ENCODE data around the gene FOXF1.

FOXF1 gene

DNA sequence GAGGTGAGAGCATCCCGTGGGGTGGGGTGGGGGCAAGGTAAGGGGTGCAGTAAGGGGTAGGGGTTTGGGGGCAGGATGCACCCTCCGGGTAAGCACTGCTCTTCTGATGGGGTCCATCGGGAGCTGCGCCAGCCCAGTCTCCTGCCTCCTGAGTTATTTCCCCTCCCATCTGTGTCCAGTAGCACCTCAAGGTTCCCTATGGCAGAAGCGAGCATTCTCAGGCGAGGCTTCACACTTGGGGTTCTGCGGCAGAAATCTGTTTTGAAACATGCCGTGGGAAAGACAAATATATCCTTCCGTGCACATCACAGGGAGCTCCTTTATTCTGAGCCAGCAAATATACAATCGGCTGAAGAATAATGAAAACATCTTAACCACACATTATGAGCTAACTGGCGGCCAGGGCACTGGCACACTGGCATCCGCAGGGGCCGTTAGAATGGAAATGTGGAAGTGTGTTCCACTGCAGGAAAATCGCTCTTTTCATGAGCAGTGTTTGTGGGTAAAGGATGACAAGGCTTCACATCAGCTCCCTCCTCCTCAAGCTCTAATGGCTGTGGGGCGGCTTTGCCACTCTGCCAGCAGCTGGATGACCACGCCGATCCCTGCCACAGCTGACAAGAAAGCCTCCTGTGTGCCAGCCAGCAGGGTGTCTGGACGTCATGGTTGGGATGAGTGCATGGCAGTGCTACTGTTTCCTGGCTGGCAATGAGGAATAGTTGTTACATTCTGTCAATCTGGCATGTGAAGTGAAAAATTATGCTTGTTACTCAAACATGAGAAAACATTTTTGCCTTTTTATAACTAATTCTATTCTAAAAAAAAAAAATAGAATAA, 24.7 kb downstream of the FOXF1 start:
- no peak for DNase-seq (ENCODE audit: low read depth)

GRCh38 chr16:86536621-86537020, 26.3 kb downstream of the FOXF1 start:
- DNase-seq (ENCODE audit: low read depth) = no peak

DNA sequence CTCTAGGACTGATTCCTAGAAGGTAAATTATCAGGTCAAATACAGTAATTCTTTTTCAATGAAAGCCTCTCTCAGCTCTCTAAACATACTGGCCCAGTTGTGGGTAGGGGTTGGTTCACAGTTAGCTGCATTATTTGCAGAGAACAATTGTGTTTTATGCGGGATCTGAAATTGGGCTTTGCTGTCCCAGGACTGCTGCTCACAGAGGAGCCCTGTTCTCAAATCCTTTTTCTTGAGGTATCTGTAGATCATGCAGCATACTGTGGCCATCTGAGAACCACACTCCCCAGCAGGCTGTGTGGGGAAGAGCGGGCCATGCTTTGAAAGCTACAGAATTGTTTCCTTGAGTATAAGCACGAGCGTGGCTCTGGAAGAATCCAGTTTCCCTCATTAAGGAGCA, 27.2 kb downstream of the FOXF1 start:
- no peak for DNase-seq (ENCODE audit: low read depth)

GRCh38 chr16:86538196-86538780, 28.0 kb downstream of the FOXF1 start:
- DNase-seq (ENCODE audit: low read depth) = no peak

GRCh38 chr16:86540894-86541293, 30.6 kb downstream of the FOXF1 start:
- DNase-seq (ENCODE audit: low read depth) = no peak

DNA sequence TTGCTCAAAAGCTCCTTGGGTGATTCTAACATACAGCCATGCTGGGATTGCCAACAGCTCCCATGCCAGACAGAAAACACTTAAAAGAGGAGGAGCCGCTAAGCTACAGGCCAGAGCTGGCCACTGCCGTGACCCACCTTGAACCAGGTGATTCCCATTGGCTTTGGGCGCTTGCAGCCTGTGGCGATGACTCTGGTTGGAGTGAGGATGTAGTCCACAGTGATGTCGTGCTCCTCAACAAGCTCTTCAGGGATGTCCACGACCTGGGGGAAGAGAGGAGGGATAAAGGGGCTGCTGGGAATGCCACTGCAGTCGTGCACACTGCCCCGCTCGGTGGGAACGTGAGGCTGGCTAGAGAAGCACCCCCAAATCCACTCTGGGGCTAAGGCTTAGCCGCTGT, 31.2 kb downstream of the FOXF1 start:
- DNase-seq (ENCODE audit: low read depth) = no peak

- DNase-seq (ENCODE audit: low read depth) = no peak
Measured at GRCh38 chr16:86542756-86543750, 32.7 kb downstream of the FOXF1 start.

DNA sequence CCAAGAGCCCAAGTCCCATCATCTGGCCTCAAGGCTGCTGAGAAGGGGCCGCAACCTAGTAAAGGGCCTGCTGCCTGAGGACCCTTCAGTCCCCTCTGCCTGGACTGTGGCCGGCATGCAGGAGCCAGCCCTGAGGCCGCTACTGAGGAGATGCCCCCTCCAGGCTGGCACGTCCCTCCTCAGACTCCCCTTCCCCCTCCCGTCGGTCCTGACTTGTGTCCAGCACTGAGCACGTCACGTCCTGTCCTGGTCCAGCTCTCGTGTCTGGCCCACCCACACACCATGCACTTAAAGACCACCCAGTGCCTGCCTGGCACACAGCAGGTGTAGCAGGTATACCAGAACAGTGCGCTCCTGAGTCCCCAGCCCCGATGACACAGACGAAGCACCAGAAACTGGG, 35.2 kb downstream of the FOXF1 start:
- no peak for DNase-seq (ENCODE audit: low read depth)

GRCh38 chr16:86545954-86546637, 35.8 kb downstream of the FOXF1 start:
- DNase-seq (ENCODE audit: low read depth) = no peak

- DNase-seq (ENCODE audit: low read depth) = no peak
Measured at GRCh38 chr16:86546638-86547013, 36.3 kb downstream of the FOXF1 start.

DNA sequence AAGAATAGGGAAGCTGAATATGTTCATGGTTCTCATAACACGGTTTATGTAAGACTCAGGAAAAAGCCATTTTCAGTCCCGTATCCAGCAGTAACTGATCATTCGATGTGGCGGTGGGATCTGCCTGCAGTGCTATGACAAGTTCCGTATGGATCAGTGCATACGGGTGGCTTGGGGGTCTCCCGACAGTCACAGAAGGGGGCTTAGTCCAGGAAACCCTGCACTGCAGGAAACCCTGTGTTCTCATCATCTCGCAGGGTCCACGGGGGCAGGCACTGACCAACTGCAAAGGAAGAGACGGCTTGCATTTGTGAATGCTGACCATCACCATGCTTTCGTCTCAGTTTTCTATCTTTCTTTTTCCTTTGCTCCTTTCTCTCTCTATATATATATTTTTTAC, 37.0 kb downstream of the FOXF1 start:
- no peak for DNase-seq (ENCODE audit: low read depth)

DNA sequence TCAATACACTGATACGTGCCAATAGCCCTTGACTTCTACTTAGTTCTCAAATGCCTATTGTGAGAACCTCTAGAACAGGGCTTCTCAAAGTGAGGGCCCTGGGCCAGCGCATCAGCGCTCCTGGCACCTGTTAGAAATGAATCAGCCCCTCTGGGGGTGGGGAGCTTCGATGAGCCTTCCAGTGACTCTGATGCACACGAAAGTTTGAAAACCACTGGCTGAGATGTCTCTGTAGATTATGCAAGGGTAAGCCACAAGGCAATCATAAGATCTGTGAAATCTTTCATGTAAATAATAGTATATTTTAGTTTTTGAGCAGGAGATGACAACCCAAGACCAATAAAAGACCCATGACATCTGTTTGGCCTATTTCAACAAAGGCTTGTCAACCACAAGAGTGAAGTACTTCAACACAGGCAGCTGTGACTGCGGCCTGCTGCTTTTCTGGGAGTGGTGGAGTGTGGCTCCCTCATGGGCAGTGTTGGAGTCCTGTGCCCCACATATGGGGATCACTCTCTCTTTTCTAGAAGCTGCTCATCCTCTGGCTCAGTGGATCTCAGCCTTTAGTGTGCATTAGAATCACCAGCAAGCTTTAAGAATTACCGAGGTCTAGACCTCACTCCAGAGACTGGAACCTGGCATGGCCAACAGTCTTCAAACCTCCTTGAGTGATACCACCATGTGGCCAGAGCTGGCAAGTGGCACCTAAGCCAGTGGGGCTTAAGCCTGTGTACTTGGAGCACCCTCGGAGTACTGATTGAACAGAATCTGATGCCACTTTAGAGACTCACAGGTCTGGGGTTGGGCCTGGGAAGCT, 39.0 kb downstream of the FOXF1 start:
- no peak for DNase-seq (ENCODE audit: low read depth)

DNA sequence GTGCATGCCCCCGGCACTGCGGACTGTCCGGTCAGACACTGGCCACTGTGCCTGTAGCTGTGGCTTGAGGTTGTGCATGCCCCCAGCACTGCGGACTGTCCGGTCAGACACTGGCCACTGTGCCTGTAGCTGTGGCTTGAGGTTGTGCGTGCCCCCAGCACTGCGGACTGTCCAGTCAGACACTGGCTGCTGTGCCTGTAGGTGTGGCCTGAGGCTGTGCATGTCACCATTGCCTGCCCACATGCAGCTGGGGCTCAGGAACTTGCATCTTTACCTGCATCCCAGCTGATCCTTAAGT, 39.5 kb downstream of the FOXF1 start:
- DNase-seq (ENCODE audit: low read depth) = no peak

- no peak for DNase-seq (ENCODE audit: low read depth)
Measured at GRCh38 chr16:86550281-86550680, 40.0 kb downstream of the FOXF1 start.

GRCh38 chr16:86553356-86553755, 43.0 kb downstream of the FOXF1 start:
- DNase-seq (ENCODE audit: low read depth) = no peak

DNA sequence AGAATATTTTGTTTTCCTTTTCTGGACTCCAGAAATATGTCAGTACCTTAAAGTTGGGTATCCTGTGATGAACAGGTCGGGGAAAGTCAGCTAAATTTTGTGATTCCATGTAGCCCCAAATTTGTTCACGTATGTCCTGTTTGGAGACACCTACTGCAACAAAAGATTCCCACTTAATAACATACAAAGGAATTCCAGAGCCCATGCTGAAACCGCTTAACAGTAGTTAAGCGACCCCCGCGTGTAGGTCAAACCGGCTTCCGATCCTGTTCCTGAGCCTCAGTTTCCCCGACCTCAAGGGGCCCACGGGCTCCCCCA, 44.2 kb downstream of the FOXF1 start:
- no peak for DNase-seq (ENCODE audit: low read depth)

DNA sequence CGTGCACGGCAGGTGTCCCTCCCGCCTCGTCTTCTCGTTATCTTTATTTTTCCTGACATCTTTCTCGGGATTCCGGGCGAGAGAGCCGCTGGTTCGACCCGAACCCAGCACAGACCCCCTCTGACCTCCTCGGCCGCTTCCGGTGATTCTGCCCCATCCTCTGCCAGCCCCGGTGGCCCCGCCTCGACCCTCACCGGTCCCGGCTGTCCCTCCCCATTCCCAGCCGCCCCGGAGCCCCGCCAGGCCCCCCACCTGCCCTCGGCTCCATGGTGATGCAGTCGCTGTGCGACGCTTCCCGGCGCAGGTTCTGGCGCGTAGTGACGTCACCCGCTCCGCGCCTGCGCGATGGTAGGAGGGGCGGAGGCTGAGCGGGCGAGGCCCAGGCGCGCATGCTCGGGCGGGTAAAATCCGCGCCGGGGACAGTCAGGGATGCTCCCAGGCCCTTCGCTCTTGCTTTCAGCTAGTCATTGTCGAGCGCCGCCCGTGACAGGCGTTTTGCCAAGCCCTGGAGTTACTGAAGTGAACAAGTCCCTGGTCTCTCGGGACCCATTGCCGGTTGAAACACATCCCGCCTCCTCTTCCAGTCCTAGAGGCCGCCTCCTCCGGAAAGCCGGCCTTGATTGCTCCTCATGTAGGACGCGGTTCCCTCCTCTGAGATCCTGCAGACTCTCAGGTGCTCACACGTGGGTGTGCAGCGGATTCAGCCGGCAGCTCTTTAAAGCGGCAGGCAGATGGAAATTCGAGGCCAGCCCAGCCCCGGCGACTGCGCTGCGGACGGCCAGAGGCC, 44.8 kb downstream of the FOXF1 start, which contains the start of gene MTHFSD:
TSS of gene MTHFSD (minus strand) at position 319 of the 787 bp plus-strand sequence. CDS start at position 268, 51 bp downstream.
- DNase-seq (ENCODE audit: low read depth) = peak; percentile 93

DNA sequence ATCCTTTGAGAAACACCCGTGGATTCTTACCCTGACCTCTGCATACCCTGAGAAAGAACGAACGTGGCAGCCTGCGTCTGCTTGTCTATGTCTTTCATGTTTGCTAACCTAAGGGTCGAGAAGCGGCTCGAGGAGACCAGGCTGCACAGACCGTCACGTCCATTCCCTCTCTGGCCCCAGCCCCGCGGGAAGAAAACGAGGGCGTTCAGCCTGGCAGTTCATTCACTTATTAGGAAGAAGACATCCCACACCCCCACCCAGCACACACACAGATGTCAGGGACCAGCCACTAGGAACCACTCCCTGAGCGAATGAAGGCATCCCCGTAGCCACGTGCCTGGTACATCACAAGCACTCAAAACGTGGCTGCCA, 45.4 kb downstream of the FOXF1 start:
- no peak for DNase-seq (ENCODE audit: low read depth)

DNA sequence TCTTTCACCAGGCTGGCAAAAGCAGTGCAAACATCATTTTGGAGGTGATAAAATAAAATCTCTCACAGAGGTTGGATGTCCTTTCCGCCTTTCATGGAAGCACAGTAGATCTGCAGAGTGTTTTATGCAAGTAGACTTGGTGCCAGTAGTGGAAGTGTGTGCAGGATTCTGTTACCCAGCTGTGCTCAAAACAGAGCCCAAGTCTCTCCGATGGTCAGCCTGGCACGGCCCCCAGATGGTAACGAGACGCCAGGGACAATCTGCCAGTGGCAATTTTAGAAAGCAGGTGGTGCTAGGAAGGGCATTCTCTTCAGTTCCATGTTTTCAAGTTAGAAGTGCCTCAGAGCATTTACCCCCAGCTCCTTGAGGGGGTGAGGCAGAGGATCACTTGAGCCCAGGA, 46.2 kb downstream of the FOXF1 start:
- no peak for DNase-seq (ENCODE audit: low read depth)

- DNase-seq (ENCODE audit: low read depth) = no peak
Measured at GRCh38 chr16:86557587-86557986, 47.3 kb downstream of the FOXF1 start.

Data from T follicular helper cell (primary cell).